HCT116 (cell line): ENCODE results near the gene LCMT1.

Experiments used
- EZH2 ChIP-seq: fragments of 200-600 bp; sonication (generic); IDR thresholded peaks from 2 replicates; pipeline ENCODE4 v1.6.1; 2017; ENCODE audit warnings: antibody characterized with exemption, mixed run types
- JUND ChIP-seq: IDR thresholded peaks from 2 replicates; pipeline ENCODE4 v1.6.1; 2012
- POLR2AphosphoS5 ChIP-seq: IDR thresholded peaks from 2 replicates; pipeline ENCODE4 v1.6.1; 2011; ENCODE audit warnings: mild to moderate bottlenecking, low read depth, low read length, moderate library complexity
- TF ChIP-seq, protein P1 (sequence below), 3 experiments: fragments of 200-600 bp in 1 of 3; sonication (generic) in 1 of 3; IDR thresholded peaks in 2 of 3; conservative IDR thresholded peaks in 1 of 3; 2 replicates each; pipeline ENCODE4 v1.5.1; 2012 to 2017; ENCODE audit warnings: low read depth in 2 of 3, low read length in 2 of 3, antibody characterized with exemption in 1 of 3, borderline replicate concordance in 1 of 3, control low read depth in 1 of 3, mild to moderate bottlenecking in 1 of 3, mixed read lengths in 1 of 3, mixed run types in 1 of 3, moderate library complexity in 1 of 3; ENCODE audit not compliant: insufficient read depth in 1 of 3

DNA sequence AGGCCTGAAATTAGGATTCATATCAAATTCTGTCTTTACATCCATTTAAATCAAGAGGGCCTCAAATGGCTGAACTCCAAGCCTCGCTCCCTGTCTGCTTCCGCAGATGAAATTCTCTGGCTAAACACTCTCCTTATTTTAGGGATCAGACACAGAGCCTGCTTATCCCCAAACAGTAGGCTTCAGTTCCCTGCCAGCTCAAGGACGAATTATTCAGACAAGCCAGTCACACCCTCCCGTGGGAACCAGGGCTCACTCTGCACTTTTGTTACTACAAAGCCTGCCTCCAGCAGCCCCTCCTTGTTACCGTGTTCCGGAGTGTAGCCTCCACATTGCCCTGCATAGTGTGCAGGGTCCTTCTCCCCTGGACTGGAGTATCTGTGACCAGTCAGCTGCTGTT lies 46.6 kb upstream of the LCMT1 start:
- TF ChIP-seq JUND (no peak), EZH2 (no peak), POLR2AphosphoS5 (no peak)
- TF ChIP-seq, protein P1, sequence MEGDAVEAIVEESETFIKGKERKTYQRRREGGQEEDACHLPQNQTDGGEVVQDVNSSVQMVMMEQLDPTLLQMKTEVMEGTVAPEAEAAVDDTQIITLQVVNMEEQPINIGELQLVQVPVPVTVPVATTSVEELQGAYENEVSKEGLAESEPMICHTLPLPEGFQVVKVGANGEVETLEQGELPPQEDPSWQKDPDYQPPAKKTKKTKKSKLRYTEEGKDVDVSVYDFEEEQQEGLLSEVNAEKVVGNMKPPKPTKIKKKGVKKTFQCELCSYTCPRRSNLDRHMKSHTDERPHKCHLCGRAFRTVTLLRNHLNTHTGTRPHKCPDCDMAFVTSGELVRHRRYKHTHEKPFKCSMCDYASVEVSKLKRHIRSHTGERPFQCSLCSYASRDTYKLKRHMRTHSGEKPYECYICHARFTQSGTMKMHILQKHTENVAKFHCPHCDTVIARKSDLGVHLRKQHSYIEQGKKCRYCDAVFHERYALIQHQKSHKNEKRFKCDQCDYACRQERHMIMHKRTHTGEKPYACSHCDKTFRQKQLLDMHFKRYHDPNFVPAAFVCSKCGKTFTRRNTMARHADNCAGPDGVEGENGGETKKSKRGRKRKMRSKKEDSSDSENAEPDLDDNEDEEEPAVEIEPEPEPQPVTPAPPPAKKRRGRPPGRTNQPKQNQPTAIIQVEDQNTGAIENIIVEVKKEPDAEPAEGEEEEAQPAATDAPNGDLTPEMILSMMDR (IDR thresholded peaks at IDR 0.05 in 2 of 3, conservative IDR thresholded peaks at IDR 0.05 in 1 of 3; ENCODE audit: borderline replicate concordance in 1 of 3, insufficient read depth in 1 of 3, low read depth in 2 of 3, low read length in 2 of 3): no peak
